AG08396 (cell line): ENCODE data around the gene FAM234B.
"Not testable (repeated sequence)": the region's sequence is repeated elsewhere in the genome, so short reads cannot be mapped to it uniquely, and the experiment has no call there.

Experiments used
- DNase-seq: peaks from one replicate; pipeline ENCODE4 v3.0.0; 2012; ENCODE audit warnings: low spot score, mixed read lengths

Gene FAM234B

DNA sequence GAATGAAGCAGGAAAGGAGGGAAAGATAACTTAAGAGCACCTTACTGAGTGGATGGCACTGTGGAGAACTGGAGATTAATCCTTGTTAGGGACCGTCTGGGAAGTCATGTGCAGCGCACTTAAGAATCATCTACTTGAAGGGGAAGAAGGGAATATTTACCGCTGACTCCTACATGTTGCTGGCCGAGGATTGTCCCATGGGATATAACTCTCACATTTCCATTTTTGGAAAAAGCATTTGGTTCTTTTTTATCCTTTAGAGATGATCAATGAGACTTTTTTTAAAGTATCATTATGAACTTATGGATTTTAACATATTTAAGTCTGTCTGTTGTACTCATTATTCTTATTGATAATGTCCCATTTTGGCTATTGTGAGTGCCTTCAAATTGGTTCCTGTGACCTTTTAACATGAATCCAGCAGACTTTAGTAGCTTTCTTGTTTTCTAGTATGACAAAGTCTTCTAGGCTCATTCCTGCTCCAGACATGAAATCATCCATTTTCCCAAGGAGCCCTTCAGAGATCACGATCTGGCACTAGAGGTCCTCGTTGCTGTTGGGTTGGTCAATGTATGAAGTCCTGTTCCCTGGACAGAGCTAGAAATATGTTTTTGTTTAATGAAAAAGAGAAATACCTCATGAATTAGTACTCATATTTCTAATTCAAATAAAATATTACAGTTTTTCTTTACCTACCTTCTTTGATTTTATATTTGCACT is 20.2 kb upstream of the FAM234B start:
- DNase-seq, result peak; percentile 49

DNA sequence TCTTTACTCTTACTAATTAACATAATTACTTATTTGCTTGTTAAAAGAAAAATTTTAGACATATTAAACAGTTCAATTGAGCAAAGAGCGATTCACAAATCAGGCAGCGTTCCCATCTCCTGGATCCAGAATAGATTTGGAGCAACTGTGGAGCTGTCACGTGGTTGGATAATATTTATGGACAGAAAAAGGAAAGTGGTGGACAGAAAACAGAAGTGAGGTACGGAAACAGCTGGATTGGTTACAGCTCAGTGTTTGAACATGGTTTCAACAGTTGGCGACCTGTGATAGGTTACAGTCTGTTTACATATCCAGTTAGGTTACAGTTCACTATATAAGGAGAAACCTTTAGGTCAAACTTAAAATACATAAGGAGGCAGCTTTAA is 19.7 kb upstream of the FAM234B start:
- DNase-seq, result no peak

DNA sequence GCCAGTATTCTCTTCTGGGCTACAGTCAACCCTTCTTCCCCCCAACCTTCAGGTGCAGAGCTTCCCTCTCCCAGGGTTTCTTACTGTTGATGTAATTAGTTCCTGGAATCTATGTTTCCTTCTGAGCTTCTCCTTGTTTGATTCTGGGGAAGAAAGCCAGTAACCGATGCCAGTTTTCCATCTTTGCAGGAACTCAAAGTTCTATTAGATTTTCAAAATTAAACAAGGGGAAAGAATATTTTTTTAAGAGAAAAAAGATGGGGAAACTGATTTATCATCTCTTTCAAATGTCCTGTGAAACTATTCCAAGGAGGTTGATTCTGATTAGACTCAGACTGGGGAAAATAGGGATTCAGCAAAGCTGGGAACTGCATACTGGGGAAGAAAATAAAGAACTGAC is 17.9 kb upstream of the FAM234B start:
- DNase-seq, result no peak

DNA sequence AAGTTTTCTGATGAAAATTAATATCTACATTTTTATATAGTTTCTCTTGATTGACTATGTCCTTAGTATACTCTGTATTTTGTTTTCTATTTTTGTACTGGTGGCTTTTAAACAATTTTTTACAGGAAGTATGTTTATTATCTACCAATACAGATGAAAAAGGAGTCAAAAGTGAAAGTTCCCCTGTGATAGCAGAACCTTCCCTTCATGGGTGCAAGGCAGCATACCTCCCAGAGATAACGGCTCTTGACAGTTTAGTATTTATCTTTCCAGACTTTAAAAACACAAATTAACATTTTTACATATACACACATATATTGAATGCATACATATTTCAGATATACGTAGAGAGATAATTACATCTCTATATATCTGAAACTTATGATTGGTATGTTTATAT is 17.1 kb upstream of the FAM234B start:
- no peak for DNase-seq

DNA sequence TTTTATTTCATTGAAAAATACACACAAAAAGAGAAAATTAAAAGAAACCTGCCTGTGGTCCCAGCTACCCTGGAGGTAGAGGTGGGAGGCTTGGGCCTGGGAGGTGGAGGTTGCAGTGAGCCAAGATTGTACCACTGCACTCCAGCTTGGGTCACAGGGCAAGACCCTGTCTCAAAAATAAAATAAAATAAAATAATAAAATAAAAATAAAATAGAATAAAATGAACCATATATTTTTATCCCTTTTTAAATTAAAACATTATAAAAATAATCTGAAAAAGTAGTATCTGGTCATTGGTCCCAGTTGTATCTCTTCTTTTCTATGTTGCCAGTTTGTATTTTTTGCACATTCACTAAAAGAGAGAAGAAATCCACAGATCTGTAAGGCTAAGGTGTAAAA is 16.7 kb upstream of the FAM234B start:
- DNase-seq, result no peak

DNA sequence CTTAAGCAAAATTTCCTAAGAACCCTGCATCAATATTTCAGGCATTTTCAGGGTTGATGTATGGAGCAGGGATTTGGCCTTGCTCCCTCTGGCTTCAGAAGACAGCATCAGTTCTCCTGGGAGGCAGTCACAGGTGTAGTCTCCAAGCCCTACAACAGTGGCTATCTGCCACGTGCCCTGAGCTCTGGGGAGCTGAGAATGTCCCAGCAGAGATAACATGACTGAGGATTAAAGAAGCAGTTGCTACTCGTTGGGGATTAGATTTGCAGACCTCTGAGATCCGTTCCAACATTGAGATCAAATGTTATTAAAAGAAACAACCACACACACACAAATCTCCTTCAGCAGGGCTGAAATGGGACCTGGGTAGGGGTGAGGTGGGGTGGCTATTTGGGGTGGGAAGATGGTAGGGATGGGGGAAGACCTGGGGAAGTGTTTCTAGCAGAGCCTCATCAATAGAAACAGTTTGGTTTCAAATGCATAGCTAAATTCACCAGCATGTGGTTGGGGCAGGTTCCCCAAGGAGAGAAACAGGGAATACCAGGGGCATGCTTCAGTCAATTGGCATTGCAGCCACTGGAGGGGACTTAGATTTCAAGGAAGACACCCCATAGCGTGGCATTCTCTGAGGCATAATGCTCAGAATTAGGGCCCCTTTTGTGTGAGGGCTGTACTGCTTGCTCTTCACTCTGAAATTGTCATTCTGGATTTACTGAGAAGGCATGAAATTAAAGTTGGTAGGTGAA is 15.2 kb upstream of the FAM234B start:
- no peak for DNase-seq

DNA sequence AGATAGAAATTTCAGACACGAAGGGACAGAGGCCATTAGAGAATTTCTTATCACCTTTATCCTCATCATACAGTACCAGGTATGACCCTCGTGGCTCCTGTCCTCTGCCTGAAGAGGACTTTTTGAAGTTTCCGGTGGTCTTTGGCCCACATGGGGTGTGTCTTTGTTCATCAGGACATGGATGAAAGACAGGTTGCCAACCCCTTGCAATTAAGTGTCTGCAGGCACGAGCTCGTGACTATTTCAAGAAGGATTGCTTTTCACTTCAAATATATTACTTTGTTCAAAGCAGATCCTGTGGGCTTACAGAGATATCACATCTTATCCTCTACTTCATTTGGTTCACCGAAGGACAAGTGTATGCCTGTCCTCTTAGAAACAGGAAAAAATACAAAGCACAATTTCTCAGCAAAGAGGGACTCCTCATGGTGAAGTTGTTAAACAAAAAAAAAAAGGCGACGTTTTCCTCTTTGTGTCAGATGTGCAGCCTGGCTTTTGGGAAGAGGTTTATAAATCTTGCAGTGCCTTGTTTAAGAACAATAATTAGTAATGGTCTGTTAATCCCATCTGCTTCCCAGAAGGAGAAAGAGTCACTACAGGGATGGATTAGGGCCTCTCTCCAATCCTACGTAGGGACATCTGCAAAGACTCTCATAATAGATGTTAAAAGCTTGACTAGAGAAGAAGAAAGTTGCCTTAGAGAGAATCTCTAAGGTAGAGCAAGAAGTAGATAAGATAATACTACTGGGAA is 13.5 kb upstream of the FAM234B start:
- no peak for DNase-seq

DNA sequence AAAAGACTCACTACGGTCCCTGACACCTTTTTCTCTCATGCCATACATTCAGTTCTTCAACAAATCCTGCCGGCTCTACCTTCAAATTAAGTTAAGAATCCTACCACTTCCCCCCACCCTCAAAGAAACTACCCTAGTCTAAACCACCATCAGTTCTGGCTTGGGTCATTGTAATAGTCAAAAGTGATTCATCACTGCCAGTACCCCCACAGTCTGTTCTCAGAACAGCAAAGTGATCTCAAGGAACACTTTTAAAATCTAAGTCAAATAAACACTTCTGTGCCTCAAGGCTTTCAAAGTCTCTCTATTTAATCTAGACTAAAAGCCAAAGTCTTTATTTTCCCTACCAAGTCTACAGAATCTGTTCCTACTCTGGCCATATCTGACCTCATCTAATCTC is 12.0 kb upstream of the FAM234B start:
- no peak for DNase-seq

DNA sequence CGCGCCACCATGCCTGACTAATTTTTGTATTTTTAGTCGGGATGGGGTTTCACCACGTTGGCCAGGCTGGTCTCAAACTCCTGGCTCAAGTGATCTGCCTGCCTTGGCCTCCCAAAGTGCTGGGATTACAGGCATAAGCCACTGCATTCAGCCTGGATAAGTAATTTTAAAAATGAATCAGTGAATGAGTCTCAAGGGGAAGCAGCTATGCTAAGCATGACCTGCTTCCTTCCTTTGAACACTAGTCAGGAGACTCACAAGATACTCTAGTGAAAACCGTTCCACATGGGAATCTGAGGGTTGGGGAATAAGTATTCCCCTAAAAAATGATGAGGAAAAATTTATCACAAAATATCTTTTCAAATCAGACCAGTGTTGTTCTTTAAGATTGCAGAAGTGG is 10.7 kb upstream of the FAM234B start:
- no peak for DNase-seq

DNA sequence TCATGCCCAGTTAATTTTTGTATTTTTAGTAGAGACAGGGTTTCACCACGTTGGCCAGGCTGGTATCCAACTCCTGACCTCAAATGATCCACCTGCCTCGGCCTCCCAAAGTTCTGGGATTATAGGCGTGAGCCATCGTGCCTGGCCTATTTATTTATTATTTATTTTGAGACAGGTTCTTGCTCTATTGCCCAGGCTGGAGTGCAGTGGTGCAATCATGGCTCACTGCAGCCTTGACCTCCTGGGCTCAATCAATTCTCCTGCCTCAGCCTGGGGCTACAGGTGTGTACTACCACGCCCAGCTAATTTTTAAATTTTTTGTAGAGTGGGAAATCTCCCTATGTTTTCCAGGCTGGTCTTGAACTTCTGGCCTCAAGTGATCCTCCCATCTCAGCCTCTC is 8.8 kb upstream of the FAM234B start:
- not testable (repeated sequence) for DNase-seq

DNA sequence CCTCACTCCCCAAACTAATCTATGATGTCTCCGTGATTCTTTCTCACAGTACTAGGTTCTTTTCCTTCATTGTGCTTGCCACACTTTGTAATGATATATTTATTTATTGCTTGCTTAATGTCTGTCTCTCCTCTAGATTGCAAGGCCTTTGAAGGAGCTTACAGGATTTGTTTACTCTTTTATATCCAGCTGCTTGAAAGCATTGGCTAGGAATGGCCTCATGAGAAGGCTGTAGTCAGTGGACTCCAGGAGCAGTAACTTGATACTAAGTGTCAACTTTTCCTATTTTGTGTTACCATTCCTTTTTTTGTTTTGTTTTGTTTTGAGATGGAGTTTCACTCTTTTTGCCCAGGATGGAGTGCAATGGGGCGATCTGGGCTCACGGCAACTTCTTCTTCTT is 7.3 kb upstream of the FAM234B start:
- no peak for DNase-seq

DNA sequence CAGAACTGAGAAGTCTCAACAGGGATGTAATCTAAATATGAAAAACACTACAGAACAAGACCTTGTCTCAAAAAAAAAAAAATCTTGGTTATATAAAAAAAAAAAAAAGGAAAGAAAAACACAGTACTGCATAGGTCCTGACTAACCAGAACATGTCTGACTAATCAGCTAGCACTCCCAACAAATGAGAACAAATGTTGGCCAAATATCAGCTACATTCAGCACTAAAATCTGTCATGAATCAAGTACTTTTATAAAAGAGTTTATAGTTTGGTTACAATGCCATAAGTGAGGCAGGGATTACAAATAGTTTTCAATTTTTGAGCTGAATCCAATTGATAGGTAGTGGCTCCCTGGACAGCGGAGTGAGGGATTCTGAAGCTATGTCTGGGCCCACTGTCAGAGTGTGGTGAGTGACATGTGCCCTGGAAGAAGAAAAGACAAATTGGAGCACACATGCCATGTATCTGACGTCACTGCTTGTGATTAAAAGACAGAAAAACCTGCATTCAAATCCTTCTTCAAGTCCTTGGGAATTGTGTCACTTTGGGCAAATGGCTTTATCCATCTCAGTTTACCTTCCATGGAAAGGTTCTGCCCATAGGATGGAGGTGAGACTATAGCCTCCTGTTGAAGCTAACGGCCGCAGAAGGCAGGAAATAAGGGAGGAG is 5.6 kb upstream of the FAM234B start:
- peak; percentile 62 for DNase-seq

DNA sequence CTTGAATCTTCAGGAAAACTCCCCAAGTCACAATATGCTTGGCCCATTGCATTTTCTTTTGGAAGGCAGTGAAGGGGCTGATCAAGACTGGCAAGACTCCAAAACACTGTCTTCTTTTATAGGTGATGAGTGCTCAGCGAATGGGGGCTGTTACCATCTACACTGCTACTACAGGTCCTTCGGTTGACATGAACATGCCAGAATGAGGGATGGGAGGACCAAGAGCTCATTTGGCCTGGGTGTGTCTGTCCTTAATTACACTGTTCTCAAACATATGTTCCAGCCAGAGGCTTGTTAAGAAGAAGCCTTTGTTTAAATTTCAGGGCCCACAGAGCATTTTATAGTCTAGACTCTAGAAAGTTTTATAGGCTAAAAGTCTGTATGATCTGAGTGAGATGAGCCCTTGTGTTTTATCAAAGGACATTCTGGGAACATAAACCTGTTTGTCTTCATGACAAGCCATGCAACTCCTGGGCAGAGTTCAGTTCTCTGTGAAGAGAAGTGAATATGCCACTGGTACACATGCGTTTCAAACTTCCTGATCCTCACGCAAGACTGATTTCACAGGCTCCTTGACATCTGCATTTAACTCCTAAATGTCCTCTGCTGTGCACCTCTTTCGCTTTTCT is 4.7 kb upstream of the FAM234B start:
- DNase-seq, result no peak

DNA sequence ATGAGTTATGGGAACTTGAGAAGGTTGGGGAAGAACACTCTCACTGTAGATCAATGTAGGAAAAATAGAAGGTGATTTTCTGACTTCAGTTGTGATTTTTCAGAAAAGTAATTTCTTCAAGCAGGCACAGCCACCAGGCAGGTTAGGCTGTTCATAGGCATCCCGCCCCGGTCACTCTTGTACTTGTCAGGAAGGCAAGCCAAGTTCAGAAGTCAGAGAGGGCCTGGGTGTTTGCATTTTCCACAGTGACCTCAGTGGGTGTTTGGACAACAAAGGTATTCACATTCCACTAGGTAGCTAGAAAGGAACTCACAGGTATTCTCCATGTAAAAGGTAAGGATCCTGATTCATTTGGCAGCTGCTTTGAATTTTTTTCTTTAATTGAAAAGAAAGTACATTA is 3.0 kb upstream of the FAM234B start:
- no peak for DNase-seq

DNA sequence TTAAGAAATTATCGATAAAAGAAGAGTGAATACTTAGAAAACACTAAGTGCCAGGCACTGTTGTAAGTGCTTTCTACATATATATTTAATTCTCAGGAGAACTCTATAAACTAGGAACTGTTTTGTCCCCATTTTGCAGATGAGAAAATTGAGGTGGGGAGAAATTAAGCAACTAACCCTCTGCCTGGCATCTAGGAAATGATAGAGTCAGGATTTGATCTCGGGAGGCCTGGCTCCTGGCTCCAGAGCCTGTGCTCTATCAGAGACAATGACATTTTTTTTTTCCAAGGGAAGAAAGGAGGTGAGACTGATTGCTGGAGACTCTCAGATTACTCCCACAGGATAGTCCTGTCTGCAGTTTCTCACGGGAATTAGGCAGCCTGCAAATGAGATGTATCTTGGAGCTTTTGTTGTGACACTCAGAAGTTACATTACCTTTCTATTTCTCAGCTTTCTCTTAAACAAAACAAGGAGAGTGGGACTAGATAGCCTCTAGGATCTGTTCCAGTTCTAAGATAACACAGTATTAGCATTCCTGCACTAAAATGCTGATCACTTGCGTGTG is 1.4 kb upstream of the FAM234B start:
- DNase-seq, result no peak

DNA sequence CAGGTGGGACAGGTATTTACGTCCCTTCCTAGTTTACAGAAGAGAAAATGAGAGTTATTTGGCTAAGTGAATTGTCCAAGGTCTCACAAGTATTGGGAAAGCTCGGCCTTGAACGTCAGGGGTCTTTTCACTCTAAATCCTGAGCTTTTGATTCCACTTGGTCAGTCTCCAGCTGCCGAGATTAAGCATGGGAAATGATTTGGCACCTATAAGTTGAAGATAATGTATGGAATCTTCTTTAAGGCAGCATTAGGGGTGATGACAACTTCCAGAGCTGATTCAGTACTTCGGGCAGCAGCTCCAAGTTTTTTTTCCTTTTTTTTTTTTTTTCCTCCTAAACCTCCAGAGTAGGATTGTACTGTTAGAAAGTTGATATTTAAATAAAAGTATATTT is 722 bp downstream of the FAM234B start:
- peak; percentile 40 for DNase-seq

DNA sequence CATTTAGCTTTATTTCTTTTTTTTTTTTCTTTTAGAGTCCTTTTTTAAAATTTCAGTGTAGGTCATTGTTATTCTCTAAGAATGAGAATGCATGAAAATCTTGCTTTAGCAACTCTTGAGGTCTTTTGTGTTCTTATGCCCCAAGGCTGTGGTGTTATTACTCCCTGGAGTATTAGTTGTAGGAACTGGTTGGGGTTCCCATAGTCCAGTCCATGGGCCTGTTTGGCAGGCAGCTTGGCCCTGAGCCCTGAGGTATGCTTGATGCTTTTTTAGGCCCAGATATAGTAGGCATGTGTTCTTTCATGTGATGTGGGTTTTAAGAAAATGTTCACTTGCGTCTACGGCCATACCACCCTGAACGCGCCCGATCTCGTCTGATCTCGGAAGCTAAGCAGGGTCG is 1.6 kb downstream of the FAM234B start:
- no peak for DNase-seq

DNA sequence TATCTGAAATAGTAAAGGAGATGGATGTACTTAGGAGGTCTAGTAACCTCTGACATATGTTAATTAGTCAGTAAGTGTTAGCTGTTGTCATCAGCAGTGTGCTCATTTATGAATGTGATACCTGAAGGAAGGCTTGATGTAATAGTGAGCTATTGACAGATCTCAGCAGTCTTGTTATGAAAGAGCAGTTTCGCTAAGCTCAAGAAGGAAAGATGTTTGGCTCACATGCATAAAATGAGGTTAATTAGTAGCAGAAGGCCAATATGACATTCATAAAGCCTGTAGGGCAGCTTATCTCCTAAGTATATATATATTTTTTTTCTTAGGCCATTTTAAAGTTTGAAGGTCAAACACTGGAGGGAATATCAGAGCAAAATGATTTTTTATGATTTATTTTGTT is 2.8 kb downstream of the FAM234B start:
- no peak for DNase-seq

DNA sequence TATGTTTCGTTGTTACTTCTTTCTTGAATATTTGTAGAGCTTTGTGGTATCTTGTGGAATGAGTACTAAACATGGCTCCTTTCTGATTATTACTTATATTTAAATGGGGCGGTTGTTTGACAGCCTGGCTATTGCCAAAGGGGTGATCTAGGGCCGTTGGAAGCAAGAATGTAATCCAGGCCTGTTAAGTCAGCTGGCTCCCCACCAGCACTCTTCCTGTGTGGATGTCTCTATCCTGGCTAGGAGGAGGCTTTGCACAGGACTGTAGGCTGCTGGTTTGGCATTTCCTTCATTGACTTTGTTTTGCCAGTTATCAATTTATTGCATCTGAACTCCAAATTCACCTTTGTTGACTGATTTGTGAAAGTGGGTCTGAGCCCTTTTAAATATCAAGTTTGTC is 5.6 kb downstream of the FAM234B start:
- peak; percentile 58 for DNase-seq

DNA sequence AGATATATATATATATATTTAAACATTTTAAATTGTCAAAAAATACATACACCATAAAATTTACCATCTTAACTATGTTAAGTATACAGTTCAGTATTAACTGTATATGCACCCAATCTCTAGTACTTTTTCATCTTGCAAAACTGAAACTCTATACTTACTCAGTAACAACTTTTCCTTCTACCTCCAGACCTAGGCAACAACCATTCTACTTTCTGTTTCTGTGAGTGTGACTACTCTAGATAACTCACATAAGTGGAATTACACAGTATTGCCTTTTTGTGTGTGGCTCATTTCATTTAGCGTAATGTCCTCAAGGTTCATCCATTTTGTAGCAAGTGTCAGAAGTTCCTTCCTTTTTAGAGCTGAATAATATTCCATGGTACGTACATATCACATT is 8.2 kb downstream of the FAM234B start:
- no peak for DNase-seq

DNA sequence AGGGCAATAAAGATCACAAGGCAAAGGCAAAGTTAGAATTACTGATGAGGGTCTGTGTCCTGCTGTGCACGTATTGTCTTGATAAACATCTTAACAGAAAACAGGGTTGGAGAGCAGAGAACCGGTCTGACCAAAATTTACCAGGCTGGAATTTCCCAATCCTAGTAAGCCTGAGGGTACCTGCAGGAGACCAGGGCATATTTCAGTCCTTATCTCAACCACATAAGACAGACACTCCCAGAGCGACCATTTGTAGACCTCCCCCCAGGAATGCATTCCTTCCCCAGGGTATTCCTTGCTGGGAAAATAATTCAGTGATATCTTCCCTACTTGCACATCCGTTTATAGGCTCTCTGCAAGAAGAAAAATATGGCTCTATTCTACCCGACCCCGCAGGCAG is 9.4 kb downstream of the FAM234B start:
- DNase-seq, result not testable (repeated sequence)

DNA sequence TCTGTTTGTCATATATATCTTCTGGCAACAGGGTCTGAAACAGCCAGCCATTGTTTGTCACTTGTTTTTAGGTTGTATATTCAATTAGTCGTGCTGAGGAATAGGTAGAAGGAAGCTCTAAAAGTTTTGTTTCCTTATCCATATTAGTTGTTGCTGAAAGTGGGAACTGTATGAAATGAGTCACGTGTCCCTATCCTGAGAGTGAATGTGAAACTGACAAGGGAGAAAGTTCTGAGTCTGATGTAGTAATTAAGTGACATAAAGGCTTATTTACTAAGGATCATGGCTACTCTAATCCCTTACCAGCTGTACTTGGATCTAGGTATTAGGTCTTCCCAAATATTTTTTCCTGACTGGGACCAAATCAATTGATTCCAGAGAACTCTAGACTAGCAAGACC is 16.4 kb downstream of the FAM234B start:
- no peak for DNase-seq
